Measurements from ENCODE around the gene DNAJC22.

DNA sequence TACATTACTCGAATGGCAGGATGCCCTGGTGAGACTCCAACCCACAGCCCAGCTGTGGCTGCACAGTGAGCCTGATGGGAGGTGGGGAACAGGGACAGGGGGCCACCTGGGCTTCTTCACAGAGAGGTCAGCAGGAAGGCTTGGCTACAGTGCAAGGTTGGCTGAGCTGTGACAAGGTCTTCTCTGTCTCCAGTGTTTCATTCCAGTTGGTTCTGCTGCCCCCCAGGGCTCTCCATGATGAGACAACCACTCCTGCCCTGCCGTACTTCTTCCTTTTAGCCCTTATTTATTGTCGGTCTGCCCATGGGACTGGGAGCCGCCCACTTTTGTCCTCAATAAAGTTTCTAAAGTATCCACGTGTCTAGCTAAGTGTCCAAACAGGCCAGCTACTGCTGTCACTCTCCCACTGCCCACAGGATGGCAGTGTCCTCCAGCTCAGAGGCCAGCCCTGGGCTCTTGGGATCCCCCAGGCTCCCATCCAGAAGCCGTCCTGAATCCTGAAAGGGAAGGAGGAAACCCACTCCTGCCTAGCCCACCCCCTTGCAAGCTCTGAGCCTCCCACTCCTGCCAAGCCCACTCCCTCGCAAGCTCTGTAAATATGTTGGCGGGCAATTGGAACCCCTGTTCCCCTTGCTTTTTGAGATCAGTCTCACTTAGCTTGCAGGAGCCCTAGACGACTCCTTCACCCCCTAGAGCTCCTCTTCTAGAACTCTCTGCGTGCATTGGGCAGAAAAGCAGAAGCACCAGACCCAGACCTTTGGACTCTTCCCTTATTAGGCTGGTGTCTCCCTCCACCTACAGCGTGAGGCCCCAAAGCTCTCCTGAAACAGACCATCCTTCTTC lies 15.1 kb upstream of the DNAJC22 start:
- TF ChIP-seq, protein P1, sequence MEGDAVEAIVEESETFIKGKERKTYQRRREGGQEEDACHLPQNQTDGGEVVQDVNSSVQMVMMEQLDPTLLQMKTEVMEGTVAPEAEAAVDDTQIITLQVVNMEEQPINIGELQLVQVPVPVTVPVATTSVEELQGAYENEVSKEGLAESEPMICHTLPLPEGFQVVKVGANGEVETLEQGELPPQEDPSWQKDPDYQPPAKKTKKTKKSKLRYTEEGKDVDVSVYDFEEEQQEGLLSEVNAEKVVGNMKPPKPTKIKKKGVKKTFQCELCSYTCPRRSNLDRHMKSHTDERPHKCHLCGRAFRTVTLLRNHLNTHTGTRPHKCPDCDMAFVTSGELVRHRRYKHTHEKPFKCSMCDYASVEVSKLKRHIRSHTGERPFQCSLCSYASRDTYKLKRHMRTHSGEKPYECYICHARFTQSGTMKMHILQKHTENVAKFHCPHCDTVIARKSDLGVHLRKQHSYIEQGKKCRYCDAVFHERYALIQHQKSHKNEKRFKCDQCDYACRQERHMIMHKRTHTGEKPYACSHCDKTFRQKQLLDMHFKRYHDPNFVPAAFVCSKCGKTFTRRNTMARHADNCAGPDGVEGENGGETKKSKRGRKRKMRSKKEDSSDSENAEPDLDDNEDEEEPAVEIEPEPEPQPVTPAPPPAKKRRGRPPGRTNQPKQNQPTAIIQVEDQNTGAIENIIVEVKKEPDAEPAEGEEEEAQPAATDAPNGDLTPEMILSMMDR (IDR thresholded peaks at IDR 0.05; ENCODE audit: low read length): peak; percentile 52
- no peak for TF ChIP-seq EZH2 (IDR thresholded peaks at IDR 0.05; ENCODE audit: borderline replicate concordance, low read length)

Measured in OCI-LY1 (cell line).